ENCODE data around the gene PCNX1. TPM values are rescaled to one million over a fixed set of nuclear protein-coding genes. Genes with fewer than 3 reads are reported as not detected.

PCNX1 gene
- total and polyA plus RNA-seq, 2 donors (not counting 1 experiment from before 2014, with no cell fraction given) = 17.0 to 84.5 TPM

- H3K4me3 Mint-ChIP-seq = no peak overlapping the region
- H3K4me1 ChIP-seq (ENCODE audit: control insufficient read depth in 2 of 2, insufficient read depth in 2 of 2, low read length in 2 of 2) = no peaks in the 10 kb centered on the region
- CTCF ChIA-PET = interaction anchor here (1.0 to 8.4 kb wide), 3 partner anchors 20 to 134 kb away, joined by 6 to 62 read pairs (median 46); partner anchors contain the start of gene PCNX1
- no peak for DNase-seq
- intact Hi-C loops (cut with micrococcal nuclease) = no loop called here
- peaks cover 4% of the 10 kb centered on the region for H3K4me1 Mint-ChIP-seq
- H2AFZ ChIP-seq (ENCODE audit: insufficient read depth, low read depth, low read length, poor library complexity, severe bottlenecking) = no peak overlapping the region
- H3K4me3 ChIP-seq (ENCODE audit: control extremely low read depth in 1 of 5, extremely low read depth in 1 of 5, insufficient read depth in 1 of 5, low read depth in 2 of 5, low read length in 4 of 5) = no peak overlapping the region
- no peaks in the 10 kb centered on the region for H4K20me1 ChIP-seq (ENCODE audit: control insufficient read depth, insufficient read depth, low read length, poor library complexity, severe bottlenecking)
- H3K4me2 ChIP-seq (replicated peaks; ENCODE audit: low read depth, low read length, poor library complexity, severe bottlenecking) = no peak overlapping the region
- H3K79me2 ChIP-seq (ENCODE audit: control insufficient read depth, insufficient read depth, low read length) = peaks cover 25% of the 10 kb centered on the region
- H3K27ac Mint-ChIP-seq = no peak overlapping the region
- H3K36me3 ChIP-seq (replicated peaks in 1 of 2; ENCODE audit: control extremely low read depth in 1 of 2, control insufficient read depth in 1 of 2, extremely low read depth in 1 of 2, insufficient read depth in 2 of 2, low read length in 1 of 2) = peaks cover 3 to 15% of the 10 kb centered on the region in 2 experiments
- H3K9ac ChIP-seq (ENCODE audit: low read length) = no peak overlapping the region
- no peaks in the 10 kb centered on the region for H3K27me3 Mint-ChIP-seq
- H3K9me3 ChIP-seq (ENCODE audit: control extremely low read depth in 1 of 3, control insufficient read depth in 2 of 3, insufficient read depth in 1 of 3, low read length in 2 of 3) = peaks cover 0 to 11% (median 6%) of the 10 kb centered on the region in 3 donors
- H3K9me3 Mint-ChIP-seq (ENCODE audit: insufficient read depth) = peaks cover 2% of the 10 kb centered on the region
- ATAC-seq (ENCODE audit: low read depth) = no peak
- TF ChIP-seq CTCF (IDR thresholded peaks at IDR 0.05) = no peak
- no peak for TF ChIP-seq EZH2 (IDR thresholded peaks at IDR 0.05; ENCODE audit: borderline replicate concordance, insufficient read depth, low read depth, low read length, poor library complexity, severe bottlenecking)
- WGBS (ENCODE audit: insufficient coverage) = no CpG with 5 or more reads among the region's 3 CpGs
- no peaks in the 10 kb centered on the region for H3K27me3 ChIP-seq (replicated peaks in 1 of 4; ENCODE audit: control extremely low read depth in 1 of 4, control insufficient read depth in 3 of 4, insufficient read depth in 4 of 4, low read length in 3 of 4)
- H3K27ac ChIP-seq (ENCODE audit: low read length in 2 of 2) = no peak overlapping the region
- POLR2A ChIA-PET = no interaction called here
Observed at GRCh38 chr14:70952485-70952884, 45.2 kb downstream of the PCNX1 start.

GRCh38 chr14:70954068-70954467 is 46.8 kb downstream of the PCNX1 start:
- Mint-ChIP-seq H3K4me3 (no peak overlapping the region), H3K27me3 (no peaks in the 10 kb centered on the region), H3K4me1 (peaks cover 4% of the 10 kb centered on the region), H3K27ac (no peak overlapping the region), H3K9me3 (ENCODE audit: insufficient read depth) (no peaks in the 10 kb centered on the region)
- ChIA-PET POLR2A (no interaction called here), CTCF (interaction anchor here (1.4 to 8.4 kb wide), 3 partner anchors 48 to 241 kb away, joined by 3 to 62 read pairs (median 46); partner anchors contain the start of gene PCNX1)
- peaks cover 0 to 3% (median 0%) of the 10 kb centered on the region in 3 donors for H3K9me3 ChIP-seq (ENCODE audit: control extremely low read depth in 1 of 3, control insufficient read depth in 2 of 3, insufficient read depth in 1 of 3, low read length in 2 of 3)
- no peaks in the 10 kb centered on the region for H3K27me3 ChIP-seq (replicated peaks in 1 of 4; ENCODE audit: control extremely low read depth in 1 of 4, control insufficient read depth in 3 of 4, insufficient read depth in 4 of 4, low read length in 3 of 4)
- H3K36me3 ChIP-seq (replicated peaks in 1 of 2; ENCODE audit: control extremely low read depth in 1 of 2, control insufficient read depth in 1 of 2, extremely low read depth in 1 of 2, insufficient read depth in 2 of 2, low read length in 1 of 2) = peaks cover 3 to 10% of the 10 kb centered on the region in 2 experiments
- no peaks in the 10 kb centered on the region for H4K20me1 ChIP-seq (ENCODE audit: control insufficient read depth, insufficient read depth, low read length, poor library complexity, severe bottlenecking)
- H3K27ac ChIP-seq (ENCODE audit: low read length in 2 of 2) = no peak overlapping the region
- intact Hi-C loops (cut with micrococcal nuclease) = no loop called here
- TF ChIP-seq CTCF (IDR thresholded peaks at IDR 0.05) = no peak
- TF ChIP-seq EZH2 (IDR thresholded peaks at IDR 0.05; ENCODE audit: borderline replicate concordance, insufficient read depth, low read depth, low read length, poor library complexity, severe bottlenecking) = no peak
- no CpG with 5 or more reads among the region's 1 CpG for WGBS (ENCODE audit: insufficient coverage)
- H2AFZ ChIP-seq (ENCODE audit: insufficient read depth, low read depth, low read length, poor library complexity, severe bottlenecking) = no peak overlapping the region
- H3K79me2 ChIP-seq (ENCODE audit: control insufficient read depth, insufficient read depth, low read length) = peaks cover 30% of the 10 kb centered on the region
- H3K4me3 ChIP-seq (ENCODE audit: control extremely low read depth in 1 of 5, extremely low read depth in 1 of 5, insufficient read depth in 1 of 5, low read depth in 2 of 5, low read length in 4 of 5) = no peak overlapping the region
- H3K4me1 ChIP-seq (ENCODE audit: control insufficient read depth in 2 of 2, insufficient read depth in 2 of 2, low read length in 2 of 2) = no peaks in the 10 kb centered on the region
- no peak overlapping the region for H3K9ac ChIP-seq (ENCODE audit: low read length)
- no peak for DNase-seq
- no peak for ATAC-seq (ENCODE audit: low read depth)
- no peak overlapping the region for H3K4me2 ChIP-seq (replicated peaks; ENCODE audit: low read depth, low read length, poor library complexity, severe bottlenecking)
